SW 1271 (cell line): Measurements from ENCODE around the gene ASB5.
"Not testable (repeated sequence)": the region's sequence is repeated elsewhere in the genome, so short reads cannot be mapped to it uniquely, and the experiment has no call there.

Experiments
- DNase-seq, 2 experiments: peaks; one replicate each; lab custom pipeline; 2025; lab: John Stamatoyannopoulos, UW

ASB5 gene

DNA sequence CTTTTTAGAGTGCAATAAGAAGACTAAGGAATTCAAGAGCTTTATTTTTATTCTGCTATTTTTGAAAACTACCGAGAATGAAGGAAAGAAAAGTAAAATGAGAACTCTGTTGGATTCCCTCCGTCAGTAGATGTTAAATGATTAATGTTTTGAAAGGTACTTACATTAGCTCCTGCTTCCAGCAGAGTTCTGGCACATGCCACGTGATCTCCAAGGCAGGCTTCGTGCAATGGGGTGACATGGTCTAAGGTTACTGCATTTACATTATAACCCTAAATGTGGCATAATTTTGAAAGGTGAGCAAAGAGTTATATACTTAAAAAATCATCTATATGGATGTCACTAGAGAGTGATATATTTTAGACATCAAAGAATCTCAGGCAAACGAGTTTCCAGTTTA lies 46.9 kb downstream of the ASB5 start:
- DNase-seq: no peak

DNA sequence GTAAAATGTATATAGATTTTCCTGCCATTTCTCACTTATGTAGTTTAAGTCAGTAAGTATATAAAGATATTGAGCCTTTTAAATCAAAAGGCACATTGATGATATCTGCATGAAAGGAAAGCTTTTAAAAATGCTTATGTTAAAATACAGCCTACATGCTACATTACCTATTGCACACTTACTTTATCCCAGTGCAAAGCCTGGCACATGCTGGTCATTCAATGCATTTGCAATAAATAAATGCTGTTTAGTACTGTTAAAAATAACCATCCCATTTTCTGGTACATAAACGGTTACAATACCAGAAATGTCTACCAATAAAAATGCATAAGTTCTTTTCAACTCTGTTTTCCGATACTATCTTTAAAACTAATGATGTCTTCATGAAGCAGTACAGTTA lies 51.5 kb downstream of the ASB5 start:
- no peak for DNase-seq

DNA sequence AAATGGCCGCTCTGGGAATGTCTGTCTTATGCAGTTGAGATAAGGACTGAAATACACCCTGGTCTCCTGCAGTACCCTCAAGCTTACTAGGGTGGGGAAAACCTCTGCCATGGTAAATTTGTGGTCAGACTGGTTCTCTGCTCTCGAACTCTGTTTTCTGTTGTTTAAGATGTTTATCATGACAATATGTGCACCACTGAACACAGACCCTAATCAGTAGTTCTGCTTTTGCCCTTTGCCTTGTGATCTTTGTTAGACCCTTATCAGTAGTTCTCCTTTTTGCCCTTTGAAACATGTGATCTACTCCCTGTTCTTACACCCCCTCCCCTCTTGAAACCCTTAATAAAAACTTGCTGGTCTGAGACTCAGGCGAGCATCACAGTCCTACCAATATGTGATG lies 56.7 kb downstream of the ASB5 start:
- DNase-seq: not testable (repeated sequence)

DNA sequence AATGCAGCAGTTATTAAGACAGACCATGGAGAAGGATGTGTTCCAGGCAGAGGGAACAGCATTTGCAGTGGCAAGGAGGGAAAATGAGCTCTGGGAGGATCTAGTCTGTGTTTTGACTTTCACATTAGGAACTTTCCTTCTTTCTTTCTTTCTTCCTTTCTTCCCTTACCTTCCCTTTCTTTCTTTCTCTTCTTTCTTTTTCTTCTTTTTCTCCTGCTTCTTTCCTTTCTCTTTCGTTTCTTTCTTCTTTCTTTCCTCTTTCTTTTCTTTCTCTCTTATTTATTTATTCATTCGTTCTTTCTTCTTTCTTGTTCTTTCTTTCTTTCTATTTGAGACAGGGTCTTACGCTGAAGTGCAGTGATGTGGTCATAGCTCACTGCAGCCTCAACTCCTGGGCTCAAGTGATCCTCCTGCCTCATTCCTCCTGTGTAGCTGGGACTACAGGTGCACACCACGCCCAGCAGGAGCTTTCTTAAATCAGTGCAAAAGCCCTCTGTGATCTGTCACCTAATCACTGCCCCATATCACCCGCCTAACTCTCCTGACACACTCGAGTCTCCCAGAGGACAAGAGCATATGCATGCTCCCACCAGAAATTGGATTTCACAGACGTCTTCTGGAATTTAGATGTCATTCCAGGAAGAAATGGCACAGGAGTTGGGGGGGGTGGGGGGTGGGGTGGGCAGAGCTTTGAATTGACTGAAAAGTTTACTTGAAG lies 58.3 kb downstream of the ASB5 start:
- DNase-seq: no peak

DNA sequence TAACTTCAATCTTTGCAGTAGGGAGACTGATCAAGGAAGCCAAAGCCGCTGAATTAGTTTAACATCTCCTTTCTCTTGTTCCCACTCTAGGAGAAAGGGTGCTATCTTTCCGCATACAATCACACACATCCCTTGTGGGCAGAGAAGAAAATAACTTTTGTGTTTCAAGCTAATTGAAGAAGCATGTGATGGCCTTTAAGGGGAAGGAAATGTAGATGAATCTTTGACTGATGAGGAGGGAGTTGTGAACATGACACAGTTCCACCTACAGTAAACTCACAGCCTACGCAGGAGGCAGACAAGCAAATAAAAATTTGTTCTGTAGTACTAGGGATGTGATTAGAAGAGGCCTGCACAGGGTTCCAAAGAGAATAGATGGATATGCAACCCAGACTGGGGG lies 58.9 kb downstream of the ASB5 start:
- no peak for DNase-seq

DNA sequence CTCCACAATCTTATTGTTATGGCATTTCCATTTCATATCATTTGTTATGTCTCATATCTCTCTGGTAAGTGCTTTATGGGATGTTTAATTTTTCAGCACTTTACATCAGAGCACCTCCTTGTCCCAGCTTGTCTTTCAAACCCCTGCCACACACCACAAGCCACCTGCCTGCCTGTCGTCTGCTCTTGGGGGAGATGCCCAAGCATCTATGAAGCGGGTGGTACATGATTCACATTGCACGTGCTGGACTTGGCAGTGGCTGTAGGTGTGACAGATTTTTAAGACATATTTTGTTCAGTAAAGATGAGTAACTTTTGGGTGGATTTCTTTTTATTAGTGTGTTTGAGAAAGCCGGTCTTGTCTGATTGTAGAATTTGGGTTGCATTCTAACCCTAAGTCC lies 59.5 kb downstream of the ASB5 start:
- no peak for DNase-seq

DNA sequence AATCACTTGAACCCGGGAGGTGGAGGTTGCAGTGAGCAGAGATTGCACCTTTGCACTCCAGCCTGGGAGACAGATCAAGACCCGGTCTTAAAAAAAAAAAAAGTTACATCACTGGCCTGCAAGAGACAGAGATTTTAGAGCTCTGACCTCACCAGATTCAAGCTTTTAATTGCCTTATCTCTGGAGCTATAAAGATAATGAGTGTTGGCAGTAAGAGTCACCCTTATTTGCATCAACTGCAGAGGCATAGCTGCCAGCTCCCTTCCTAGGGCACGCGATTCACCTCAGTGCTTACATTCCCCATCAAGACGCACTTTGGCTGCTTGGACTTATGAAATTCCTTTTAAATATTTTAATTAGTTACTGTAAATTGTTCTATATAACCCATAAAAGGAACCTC lies 61.2 kb downstream of the ASB5 start:
- DNase-seq: no peak

DNA sequence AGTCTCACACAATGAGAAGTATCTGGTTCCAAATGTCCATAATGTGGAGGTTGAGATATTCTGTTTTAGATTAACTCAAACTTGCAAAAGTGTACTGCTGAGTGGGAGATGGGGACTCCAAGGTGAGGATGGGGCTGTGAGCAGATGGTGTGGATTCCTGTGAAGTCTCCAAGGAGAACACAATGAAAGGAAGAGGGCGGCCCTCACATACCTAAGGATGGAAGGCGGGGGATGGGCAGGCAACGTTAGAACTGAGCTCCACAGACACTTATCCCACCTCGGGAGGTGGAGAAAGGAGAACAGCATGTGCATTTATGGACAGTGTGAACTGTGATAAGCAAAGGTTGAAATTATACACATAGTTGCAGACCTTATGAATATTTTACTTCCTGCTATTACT lies 63.7 kb downstream of the ASB5 start:
- DNase-seq: no peak

DNA sequence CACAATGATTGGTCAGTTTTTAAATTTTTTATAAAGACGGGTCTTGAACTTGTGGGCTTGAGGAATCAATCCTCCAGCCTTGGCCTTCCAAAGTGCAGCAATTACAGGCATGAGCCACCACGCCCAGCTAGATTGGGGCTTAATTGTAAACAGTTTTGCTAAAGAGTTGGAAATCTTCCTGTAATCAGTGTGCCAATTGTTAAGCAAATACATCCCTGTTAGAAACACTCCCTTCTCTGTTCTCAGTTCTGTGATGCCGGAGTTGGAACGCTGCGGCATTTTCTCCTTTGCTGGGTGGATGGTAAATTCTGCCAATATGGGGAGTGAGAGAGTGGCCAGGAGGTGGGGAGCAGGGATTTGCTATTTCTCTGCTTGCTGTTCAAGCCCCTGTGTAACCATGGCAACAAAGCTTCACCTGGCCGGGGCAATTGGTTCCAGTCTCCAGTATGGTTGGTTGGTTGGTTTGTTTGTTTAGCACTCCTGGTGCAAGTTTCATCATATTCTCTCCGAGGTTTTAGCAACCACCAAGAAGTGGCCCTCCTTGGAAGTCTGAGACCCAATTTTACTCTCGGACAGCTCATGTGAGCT lies 70.6 kb downstream of the ASB5 start:
- DNase-seq: no peak

DNA sequence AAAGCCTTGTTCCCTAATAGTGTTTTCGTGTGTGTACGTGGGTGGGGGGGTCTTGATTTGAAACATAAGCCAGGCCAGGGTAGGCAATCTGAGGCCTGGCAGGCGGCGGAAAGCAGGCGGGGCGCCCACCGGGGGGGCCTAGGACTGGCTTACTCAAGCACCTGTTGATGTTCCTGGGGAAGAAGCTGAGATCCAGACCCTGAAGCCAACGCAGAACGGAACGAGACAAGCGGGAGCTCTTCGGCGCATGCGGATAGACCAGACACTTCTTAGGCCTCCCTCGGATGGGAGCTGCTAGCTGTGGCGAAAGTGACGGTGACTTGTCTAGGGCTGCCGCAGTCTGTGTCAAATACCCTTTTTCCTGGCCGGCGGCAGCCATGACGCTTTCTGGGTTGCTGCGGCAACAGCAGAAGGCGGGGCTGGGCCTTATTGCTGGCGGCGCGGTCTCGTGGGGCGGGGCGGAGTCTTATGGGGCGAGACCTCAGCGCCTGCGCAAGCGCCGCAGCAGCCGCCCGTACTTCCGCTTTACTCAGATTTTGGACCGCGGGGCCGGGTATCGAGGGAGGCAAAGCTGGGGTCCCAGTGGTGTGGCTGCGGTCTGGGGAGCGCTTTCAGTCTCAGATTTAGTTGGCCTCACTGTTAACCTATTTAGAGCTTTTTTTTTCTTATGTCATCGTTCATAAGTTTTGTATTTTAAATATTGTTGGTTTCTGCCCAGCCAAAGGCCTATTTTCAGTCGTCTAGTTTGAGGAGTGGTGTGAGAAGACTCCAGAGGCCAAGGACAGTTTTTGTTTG lies 73.6 kb downstream of the ASB5 start, which contains the start of gene SPATA4:
SPATA4 (minus strand) TSS at position 402 of the 795 bp plus-strand sequence; CDS start at position 379, 23 bp downstream.
- DNase-seq: peak; percentile 10 to 82

DNA sequence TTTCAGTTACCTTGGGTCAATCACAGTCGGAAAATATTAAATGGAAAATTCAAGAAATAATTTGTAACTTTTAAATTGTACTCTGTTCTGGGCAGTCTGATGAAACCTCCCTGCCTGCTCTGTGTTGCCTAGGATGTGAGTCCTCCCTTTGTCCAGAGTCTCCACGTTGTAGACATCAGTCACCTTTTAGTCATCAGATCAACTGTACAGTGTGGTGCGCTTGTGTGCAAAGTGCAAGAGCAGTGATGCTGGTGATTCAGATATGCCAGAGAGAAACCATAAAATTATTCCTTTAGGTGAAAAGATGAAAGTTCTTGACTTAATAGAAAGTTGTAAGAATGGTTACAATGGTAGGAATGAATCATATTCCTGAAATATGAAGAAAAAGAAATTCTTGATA lies 75.1 kb downstream of the ASB5 start:
- no peak for DNase-seq

DNA sequence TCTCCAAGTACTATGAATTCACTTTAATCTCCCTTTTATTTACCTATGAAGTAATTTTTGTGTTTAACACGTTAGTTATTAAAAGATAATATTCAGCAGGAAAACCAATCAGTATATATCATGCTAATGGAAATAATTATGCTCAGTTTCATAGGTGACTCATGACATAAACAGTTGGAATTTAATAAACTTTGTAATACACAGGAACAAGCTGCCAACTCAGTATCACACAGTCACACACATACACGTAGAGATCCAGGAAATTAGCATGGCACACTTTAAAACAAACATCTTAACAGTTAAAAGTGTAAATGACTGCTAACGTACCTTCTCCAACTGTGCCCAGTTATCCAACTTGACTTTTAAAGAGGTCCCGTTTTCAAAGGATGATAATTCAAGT lies 75.9 kb downstream of the ASB5 start:
- no peak for DNase-seq

DNA sequence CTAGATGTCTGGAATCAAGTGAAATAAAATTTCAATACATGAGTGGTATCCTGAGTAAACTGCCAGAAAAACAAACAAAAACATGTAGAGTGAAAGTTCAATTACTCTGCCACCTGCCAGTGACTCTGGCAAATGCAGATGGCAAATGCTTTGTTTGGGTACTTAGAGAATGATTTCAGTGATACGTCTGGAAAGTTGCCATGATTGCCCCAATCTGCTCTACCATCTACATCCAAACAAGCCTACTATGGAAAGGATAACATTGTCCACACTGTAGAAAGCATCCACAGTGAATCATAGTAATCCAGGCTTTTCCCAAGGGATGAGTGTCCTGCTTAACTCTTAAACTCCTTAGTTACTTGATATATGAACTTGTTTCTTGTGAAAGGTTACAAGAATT lies 77.0 kb downstream of the ASB5 start:
- DNase-seq: no peak

DNA sequence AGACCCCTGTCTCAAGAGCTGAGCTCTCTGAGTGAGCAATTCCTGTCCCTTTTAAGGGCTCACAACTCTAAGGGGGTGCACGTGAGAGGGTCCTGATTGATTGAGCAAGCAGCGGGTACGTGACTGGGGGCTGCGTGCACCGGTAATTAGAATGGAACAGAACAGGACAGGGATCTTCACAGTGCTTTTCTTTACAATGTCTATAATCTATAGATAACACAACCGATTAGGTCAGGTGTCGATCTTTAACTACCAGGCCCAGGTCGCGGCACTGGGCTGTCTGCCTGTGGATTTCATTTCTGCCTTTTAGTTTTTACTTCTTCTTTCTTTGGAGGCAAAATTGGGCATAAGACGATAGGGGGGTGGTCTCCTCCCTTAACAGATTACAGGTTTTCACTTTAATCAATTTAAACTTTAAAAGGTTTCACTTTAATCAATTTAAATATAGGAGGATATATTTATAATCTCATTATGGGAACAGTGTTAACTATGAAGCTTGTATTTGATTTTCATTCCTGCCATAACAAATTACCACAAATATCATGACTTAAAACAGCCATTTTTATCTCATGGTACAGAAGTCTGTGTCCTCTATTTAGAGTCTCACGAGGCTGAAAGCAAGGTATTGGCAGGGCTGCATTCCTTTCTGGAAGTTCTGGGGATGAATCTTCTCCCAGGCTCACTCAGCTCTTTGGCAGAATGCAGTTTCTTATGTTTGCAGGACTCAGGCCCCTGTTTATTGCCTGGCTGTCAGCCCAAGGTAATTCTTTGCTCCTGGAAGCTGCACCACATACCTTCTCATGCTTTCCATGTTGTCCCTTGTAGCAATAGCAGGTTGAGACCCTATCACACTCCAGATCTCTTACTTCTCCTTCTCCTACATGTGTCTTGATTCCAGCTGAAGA lies 78.9 kb downstream of the ASB5 start:
- DNase-seq: no peak

DNA sequence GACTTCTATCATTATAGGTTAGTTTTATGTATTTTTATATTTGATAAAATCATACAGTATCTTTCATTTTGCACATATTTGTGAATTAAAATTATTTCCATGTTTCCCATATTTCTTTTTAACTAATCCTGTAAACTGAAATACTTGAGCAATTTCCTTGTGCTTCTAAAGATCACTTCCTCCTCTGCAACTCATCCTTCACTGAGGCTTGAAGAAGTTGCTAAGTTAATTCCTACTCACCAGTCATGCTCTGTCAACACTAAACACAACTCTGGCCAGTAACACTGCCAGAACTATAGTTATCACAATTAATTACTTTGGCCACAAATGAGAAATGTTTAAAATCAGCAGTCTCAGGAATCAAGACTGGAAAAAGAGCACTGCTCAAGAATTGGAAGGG lies 80.4 kb downstream of the ASB5 start:
- no peak for DNase-seq

DNA sequence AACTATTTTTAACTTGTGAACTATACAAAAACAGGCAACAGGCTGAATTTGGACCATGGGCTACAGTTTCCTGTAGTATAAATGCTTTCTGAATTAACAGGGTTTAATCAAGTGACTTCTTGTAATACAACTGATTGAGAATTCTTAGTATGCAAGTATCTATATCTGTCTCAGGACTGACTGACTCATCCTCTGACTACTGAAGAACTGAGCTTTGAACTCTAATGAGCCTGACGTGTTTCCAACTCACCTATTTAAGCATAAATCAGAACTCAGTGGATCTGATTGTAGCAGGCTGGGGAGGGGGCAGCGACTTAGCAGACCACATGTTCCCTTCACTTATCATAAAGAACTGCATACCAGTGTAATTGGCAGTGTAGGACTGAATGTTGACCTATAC lies 81.4 kb downstream of the ASB5 start:
- DNase-seq: no peak

DNA sequence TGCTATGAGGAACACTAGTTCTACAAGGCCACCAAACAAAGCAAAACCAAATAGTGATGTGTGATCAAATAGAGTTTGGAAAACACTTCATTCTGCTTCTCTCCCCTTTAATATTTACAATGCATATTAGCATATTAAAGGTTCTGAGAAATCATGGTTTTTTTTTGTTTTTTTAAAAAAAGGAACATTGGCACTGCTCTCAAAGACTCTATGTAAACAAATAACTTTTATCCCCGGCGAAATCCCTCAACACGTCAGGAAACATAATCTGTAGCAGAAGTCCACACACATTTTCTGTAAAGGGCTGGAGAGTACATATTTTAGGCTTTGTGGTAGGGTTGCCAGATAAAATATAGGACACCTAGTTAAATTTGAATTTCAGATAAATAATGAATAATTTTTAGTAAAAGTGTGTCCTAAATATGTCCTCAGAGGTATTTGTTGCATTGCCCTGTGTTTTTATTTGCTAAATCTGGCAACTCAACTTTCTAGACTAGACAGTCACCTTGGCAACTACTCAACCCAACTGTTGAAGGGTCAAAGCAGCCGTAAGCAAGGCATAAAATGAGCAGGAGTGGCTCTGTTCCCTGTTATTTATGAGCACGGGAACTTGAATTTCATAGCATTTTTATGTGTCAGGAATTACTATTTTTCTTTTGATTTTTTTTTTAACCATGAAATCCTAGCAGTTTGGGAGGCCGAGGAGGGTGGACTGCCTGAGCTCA lies 82.2 kb downstream of the ASB5 start:
- DNase-seq: no peak

DNA sequence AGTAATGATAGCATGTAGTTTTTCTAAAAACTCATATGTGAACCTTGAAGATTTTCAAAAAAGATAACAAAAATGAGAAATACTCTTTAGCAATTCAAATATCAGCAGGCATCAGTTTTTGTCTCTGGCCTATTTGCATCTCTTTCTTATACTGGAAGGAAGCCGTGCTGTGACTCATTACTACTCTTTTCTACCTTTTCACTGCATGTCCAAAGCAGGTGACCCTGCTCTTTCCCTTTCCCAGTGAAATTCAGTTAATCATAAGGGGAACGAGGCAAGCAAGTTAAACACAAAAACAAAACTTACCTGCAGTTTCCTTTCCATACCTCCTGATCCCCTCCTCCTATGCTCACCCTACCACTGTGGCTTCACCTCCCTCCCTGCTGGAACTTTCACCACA lies 83.0 kb downstream of the ASB5 start:
- DNase-seq: no peak

DNA sequence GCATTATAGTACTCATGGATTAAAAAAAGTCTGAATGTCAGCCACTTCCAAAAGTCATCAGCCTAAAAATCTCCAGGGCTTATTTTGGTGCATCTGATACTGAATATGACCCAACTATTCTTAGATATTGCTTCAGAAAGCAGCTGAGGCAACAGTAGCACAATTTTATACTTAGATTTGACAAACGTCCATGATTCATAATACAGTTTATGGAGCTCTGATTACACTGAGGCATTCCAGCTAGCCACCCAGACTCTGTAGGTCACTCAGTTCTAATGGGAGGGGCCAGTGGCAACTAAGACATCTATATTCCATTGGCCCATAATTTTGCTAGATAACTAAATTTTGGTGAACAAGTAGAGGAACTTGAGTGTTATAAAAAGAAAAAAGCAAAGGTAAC lies 84.0 kb downstream of the ASB5 start:
- DNase-seq: no peak
